Measurements from ENCODE around the gene MPPED1. TPM values are rescaled to one million over a fixed set of nuclear protein-coding genes. Genes with fewer than 3 reads are reported as not detected.

Gene MPPED1
- total and polyA plus RNA-seq, 5 donors from 2014 or later, result not detected

DNA sequence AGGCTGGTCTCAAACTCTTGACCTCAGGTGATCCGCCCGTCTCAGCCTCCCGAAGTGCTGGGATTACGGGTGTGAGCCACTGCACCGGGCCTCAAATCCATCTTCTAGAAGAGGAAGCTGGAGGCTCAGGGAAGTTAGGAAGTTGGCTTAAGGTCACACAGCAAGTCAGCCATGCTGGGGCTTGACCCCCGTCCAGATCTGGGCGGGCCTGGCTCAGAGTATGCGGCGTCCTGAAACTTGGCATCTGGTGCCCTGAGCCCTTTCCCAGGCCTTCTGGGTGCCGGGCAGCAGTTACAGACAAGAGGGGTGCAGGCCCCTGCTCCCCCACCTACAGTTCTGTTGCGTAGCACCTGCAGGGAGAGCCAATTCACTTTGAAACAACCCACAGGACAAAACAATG lies 11.2 kb downstream of the MPPED1 start:
- Mint-ChIP-seq H3K27me3 (peaks cover 4% of the 10 kb centered on the region), H3K4me3 (no peak overlapping the region), H3K36me3 (no peaks in the 10 kb centered on the region), H3K9me3 (no peaks in the 10 kb centered on the region), H3K27ac (no peak overlapping the region), H3K4me1 (no peaks in the 10 kb centered on the region)
- no peak for ATAC-seq (ENCODE audit: low read depth in 2 of 2)
- Histone ChIP-seq H3K27ac (ENCODE audit: insufficient read depth, low read length, poor library complexity, severe bottlenecking) (no peak overlapping the region), H3K4me1 (ENCODE audit: control insufficient read depth, insufficient read depth, low read length, poor library complexity, severe bottlenecking) (no peaks in the 10 kb centered on the region), H3K4me3 (ENCODE audit: low read depth, low read length) (no peak overlapping the region), H3K9me3 (ENCODE audit: control insufficient read depth in 2 of 2, low read length in 2 of 2) (no peaks in the 10 kb centered on the region), H3K27me3 (ENCODE audit: control insufficient read depth, insufficient read depth, low read length) (no peaks in the 10 kb centered on the region), H3K36me3 (ENCODE audit: control insufficient read depth, insufficient read depth, low read length) (no peaks in the 10 kb centered on the region)
- DNase-seq, result no peak

DNA sequence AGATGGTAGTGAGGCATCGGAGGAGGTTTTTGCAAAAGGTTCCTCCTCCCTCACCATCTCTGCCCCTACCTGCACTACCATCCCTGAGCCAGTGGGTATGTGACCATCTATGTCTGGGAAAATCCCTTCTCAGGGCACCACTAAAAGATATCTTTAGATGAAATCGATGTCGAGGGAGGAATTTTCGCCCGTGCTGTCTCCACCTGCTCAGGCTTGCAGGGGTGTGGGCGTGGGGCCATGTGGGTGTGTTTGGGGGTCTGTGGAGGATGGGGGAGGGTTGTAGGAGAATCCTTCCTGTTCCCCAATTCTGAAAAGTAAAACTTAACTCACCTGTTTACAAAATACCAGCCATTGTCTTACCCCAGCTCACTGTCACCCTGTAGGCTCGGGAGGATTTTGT lies 12.4 kb downstream of the MPPED1 start:
- Mint-ChIP-seq H3K27ac (no peak overlapping the region), H3K9me3 (no peaks in the 10 kb centered on the region), H3K4me3 (no peak overlapping the region), H3K4me1 (no peaks in the 10 kb centered on the region), H3K36me3 (no peaks in the 10 kb centered on the region), H3K27me3 (no peaks in the 10 kb centered on the region)
- Histone ChIP-seq H3K4me3 (ENCODE audit: low read depth, low read length) (no peak overlapping the region), H3K9me3 (ENCODE audit: control insufficient read depth in 2 of 2, low read length in 2 of 2) (no peaks in the 10 kb centered on the region), H3K27ac (ENCODE audit: insufficient read depth, low read length, poor library complexity, severe bottlenecking) (no peak overlapping the region), H3K27me3 (ENCODE audit: control insufficient read depth, insufficient read depth, low read length) (no peaks in the 10 kb centered on the region), H3K36me3 (ENCODE audit: control insufficient read depth, insufficient read depth, low read length) (no peaks in the 10 kb centered on the region), H3K4me1 (ENCODE audit: control insufficient read depth, insufficient read depth, low read length, poor library complexity, severe bottlenecking) (no peaks in the 10 kb centered on the region)
- ATAC-seq (ENCODE audit: low read depth in 2 of 2) (no peak), DNase-seq (no peak)

DNA sequence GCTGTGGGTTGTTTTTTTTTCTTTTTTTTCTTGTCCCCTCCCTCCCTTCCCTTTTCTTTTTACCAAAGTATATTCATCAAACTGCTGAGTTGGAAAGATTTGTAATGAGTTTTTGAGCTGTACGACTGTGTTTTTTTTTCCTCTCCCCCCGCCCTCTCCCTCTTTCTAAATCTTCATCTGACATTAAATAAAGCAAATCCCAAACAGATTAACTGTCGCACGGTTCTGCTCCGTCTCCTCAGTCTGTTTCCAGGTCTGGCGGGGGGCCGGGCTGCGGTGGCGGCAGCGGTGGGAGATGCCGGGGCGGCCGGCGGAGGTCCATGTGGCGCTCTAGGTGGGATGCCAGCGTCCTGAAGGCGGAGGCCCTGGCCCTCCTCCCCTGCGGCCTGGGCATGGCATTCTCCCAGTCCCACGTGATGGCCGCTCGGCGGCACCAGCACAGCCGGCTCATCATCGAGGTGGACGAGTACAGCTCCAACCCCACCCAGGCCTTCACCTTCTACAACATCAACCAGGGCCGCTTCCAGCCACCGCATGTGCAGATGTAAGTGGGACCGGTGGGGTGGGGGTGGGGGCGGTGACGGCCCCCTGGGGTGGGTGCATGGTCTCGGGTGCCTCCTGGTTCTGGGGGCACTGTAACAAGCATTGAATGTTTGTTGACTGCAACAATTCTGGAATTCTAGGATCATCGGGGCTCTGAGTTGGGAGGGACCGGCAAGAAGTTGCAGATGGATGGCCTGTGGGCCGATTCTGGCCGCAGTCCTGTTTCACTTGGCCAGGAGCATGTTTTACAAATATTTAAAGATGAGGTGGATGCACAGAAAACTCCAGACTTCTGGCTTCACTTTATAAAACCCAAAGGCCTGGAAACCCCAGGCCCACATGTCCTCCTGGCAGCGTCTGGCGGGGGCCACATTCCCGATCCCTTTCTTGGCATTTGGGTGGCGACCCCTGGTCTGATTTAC lies 13.1 kb downstream of the MPPED1 start:
- H3K27ac ChIP-seq (ENCODE audit: insufficient read depth, low read length, poor library complexity, severe bottlenecking), result no peak overlapping the region
- H3K27ac Mint-ChIP-seq, result no peak overlapping the region

DNA sequence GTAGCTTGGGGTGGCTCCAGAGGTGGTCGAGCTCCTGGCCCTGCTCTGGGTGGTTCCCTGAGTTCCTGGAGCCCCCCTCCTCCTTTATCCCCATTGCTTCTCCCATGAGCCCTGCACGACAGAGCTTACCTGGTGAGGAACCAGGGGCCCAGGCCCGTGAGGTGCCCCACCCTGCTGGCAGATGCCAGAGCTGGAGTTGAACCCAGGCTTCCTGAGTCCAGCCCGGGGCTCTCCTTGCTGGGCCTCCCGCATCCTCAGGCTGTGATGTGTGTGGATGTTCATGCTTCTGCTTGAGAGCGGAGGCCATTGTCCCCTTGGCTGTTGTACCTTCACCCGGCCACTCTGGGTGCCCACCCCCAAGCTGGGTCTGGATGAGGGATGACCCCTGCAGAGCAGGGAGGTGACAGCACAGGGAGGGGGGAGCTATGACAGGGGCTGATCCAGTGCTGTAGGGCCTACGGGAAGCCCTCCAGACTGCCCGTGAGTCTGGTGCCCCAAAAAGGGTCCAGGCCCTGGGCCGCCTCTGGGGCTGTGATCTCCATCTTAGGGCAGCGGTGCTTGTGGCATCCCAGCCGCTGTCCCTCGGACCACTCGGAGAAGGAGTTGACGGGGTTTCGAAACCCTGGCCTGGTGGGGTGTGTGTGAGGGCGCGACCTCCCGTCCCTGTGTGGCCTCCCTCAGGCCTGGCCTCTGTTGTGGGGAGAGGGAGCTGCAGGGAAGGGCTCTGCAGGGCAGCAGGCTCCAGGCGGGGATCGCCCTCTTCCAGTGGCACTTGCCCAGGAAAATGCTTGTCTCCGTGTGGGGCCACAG lies 14.4 kb downstream of the MPPED1 start:
- Mint-ChIP-seq H3K27ac (no peak overlapping the region), H3K4me1 (no peaks in the 10 kb centered on the region), H3K4me3 (no peak overlapping the region), H3K36me3 (no peaks in the 10 kb centered on the region), H3K27me3 (peaks cover 8% of the 10 kb centered on the region), H3K9me3 (no peaks in the 10 kb centered on the region)
- DNase-seq, result no peak
- Histone ChIP-seq H3K9me3 (ENCODE audit: control insufficient read depth in 2 of 2, low read length in 2 of 2) (no peaks in the 10 kb centered on the region), H3K4me1 (ENCODE audit: control insufficient read depth, insufficient read depth, low read length, poor library complexity, severe bottlenecking) (no peaks in the 10 kb centered on the region), H3K4me3 (ENCODE audit: low read depth, low read length) (no peak overlapping the region), H3K27ac (ENCODE audit: insufficient read depth, low read length, poor library complexity, severe bottlenecking) (no peak overlapping the region), H3K36me3 (ENCODE audit: control insufficient read depth, insufficient read depth, low read length) (no peaks in the 10 kb centered on the region), H3K27me3 (ENCODE audit: control insufficient read depth, insufficient read depth, low read length) (no peaks in the 10 kb centered on the region)
- no peak for ATAC-seq (ENCODE audit: low read depth in 2 of 2)

More for the DNA sequence above, 13.1 kb downstream of the MPPED1 start:
- H3K36me3 ChIP-seq (ENCODE audit: control insufficient read depth, insufficient read depth, low read length), result no peaks in the 10 kb centered on the region
- Mint-ChIP-seq H3K36me3 (no peaks in the 10 kb centered on the region), H3K27me3 (peaks cover 6% of the 10 kb centered on the region), H3K4me3 (no peak overlapping the region), H3K4me1 (no peaks in the 10 kb centered on the region), H3K9me3 (no peaks in the 10 kb centered on the region)
- no peaks in the 10 kb centered on the region for H3K27me3 ChIP-seq (ENCODE audit: control insufficient read depth, insufficient read depth, low read length)
- H3K9me3 ChIP-seq (ENCODE audit: control insufficient read depth in 2 of 2, low read length in 2 of 2), result no peaks in the 10 kb centered on the region
- no peak for DNase-seq
- no peak overlapping the region for H3K4me3 ChIP-seq (ENCODE audit: low read depth, low read length)
- H3K4me1 ChIP-seq (ENCODE audit: control insufficient read depth, insufficient read depth, low read length, poor library complexity, severe bottlenecking), result no peaks in the 10 kb centered on the region
- no peak for ATAC-seq (ENCODE audit: low read depth in 2 of 2)

DNA sequence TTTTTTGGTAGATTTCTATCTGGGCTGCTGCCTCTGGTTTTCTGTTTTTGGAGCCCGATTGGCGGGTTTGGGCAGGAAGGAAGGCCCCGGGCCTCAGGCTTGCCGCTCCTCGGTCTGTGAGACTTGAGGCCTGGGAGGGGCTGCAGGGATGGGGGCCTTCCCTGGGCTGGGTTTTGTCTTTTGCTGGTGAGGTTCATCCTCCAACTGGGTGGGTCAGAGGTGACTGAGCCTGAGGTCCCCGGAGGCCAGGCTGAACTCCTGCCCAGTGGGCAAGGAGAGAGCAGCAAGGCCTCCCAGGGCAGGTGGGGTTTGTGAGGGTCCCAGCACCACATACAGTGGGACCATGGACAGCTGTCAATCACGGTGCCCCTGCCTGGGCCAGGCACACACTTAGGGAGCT lies 15.0 kb downstream of the MPPED1 start:
- H3K27ac Mint-ChIP-seq, result no peak overlapping the region
- Histone ChIP-seq H3K27me3 (ENCODE audit: control insufficient read depth, insufficient read depth, low read length) (no peaks in the 10 kb centered on the region), H3K9me3 (ENCODE audit: control insufficient read depth in 2 of 2, low read length in 2 of 2) (no peaks in the 10 kb centered on the region), H3K27ac (ENCODE audit: insufficient read depth, low read length, poor library complexity, severe bottlenecking) (no peak overlapping the region), H3K36me3 (ENCODE audit: control insufficient read depth, insufficient read depth, low read length) (no peaks in the 10 kb centered on the region), H3K4me1 (ENCODE audit: control insufficient read depth, insufficient read depth, low read length, poor library complexity, severe bottlenecking) (no peaks in the 10 kb centered on the region), H3K4me3 (ENCODE audit: low read depth, low read length) (no peak overlapping the region)
- H3K4me3 Mint-ChIP-seq, result no peak overlapping the region
- ATAC-seq (ENCODE audit: low read depth in 2 of 2), result no peak
- H3K27me3 Mint-ChIP-seq, result peaks cover 12% of the 10 kb centered on the region
- H3K36me3 Mint-ChIP-seq, result no peaks in the 10 kb centered on the region
- DNase-seq, result no peak
- no peaks in the 10 kb centered on the region for H3K4me1 Mint-ChIP-seq
- no peaks in the 10 kb centered on the region for H3K9me3 Mint-ChIP-seq

DNA sequence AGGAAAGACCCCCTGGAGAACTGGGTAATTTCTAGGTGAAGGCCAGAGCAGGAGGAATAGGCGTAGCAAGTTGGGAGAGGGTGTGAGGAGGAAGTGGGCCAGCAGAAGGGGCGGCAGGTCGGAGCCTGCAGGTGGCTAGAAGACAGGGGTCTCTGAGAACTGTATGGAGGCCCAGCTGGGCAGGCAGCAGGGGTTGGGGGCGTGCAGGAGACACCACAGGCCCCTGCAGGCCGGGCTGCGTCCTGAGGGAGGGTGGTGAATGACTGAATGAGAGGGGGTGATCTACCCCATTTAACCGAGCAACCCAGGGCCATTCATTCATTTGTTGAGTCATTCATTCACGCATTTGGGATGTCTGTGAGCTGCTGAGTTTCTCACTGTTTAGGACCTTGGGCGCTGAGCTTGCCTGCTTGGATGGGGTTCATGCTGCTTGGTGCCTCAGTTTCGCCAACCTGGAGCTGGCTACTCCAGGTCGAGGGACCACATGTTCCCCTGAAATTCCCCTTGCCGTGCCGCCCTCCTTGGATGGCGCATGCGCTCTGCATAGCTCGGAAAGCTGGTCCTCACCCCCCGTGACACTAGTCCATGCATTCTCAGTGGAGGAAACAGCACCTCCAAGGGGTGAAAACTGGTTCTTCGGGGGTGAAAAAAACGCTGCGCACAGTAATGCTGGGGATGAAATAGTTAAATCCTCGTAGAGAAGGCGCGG lies 15.6 kb downstream of the MPPED1 start:
- no peak overlapping the region for H3K4me3 ChIP-seq (ENCODE audit: low read depth, low read length)
- ATAC-seq (ENCODE audit: low read depth in 2 of 2) (no peak), DNase-seq (no peak)
- no peaks in the 10 kb centered on the region for H3K9me3 ChIP-seq (ENCODE audit: control insufficient read depth in 2 of 2, low read length in 2 of 2)
- peaks cover 12% of the 10 kb centered on the region for H3K27me3 Mint-ChIP-seq
- H3K36me3 Mint-ChIP-seq, result no peaks in the 10 kb centered on the region
- H3K9me3 Mint-ChIP-seq, result no peaks in the 10 kb centered on the region
- no peak overlapping the region for H3K27ac ChIP-seq (ENCODE audit: insufficient read depth, low read length, poor library complexity, severe bottlenecking)
- no peaks in the 10 kb centered on the region for H3K4me1 ChIP-seq (ENCODE audit: control insufficient read depth, insufficient read depth, low read length, poor library complexity, severe bottlenecking)
- no peaks in the 10 kb centered on the region for H3K36me3 ChIP-seq (ENCODE audit: control insufficient read depth, insufficient read depth, low read length)
- H3K4me3 Mint-ChIP-seq, result no peak overlapping the region
- H3K27me3 ChIP-seq (ENCODE audit: control insufficient read depth, insufficient read depth, low read length), result no peaks in the 10 kb centered on the region
- no peaks in the 10 kb centered on the region for H3K4me1 Mint-ChIP-seq
- no peak overlapping the region for H3K27ac Mint-ChIP-seq

DNA sequence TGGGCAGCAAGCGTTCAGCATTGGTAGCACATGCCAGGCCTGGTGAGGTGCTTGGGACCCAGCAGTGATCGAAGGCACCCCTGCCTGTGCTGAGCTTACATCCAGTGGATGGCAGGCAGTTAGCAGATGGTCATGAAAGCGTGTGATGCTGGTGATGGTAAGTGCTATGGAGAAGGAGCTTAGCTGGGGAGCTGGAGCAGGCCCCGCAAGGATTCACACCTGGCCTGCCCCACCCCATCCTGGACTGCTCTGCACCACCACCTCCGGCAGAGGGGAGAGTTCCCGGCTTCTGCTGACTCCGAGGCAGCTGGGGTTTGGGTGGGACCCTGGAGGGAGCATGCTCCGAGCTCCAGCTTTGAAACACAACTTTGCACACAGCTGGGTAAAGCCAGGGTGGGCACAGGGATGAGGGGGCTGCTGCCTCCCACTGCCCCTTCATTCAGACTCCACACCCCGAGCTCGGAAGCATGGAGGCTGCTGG lies 16.2 kb downstream of the MPPED1 start:
- H3K27me3 Mint-ChIP-seq, result peaks cover 12% of the 10 kb centered on the region
- no peaks in the 10 kb centered on the region for H3K36me3 ChIP-seq (ENCODE audit: control insufficient read depth, insufficient read depth, low read length)

More for the DNA sequence above, 16.2 kb downstream of the MPPED1 start:
- Histone ChIP-seq H3K4me3 (ENCODE audit: low read depth, low read length) (no peak overlapping the region), H3K27ac (ENCODE audit: insufficient read depth, low read length, poor library complexity, severe bottlenecking) (no peak overlapping the region), H3K4me1 (ENCODE audit: control insufficient read depth, insufficient read depth, low read length, poor library complexity, severe bottlenecking) (no peaks in the 10 kb centered on the region), H3K27me3 (ENCODE audit: control insufficient read depth, insufficient read depth, low read length) (no peaks in the 10 kb centered on the region), H3K9me3 (ENCODE audit: control insufficient read depth in 2 of 2, low read length in 2 of 2) (no peaks in the 10 kb centered on the region)
- DNase-seq (no peak), ATAC-seq (ENCODE audit: low read depth in 2 of 2) (no peak)
- Mint-ChIP-seq H3K4me1 (no peaks in the 10 kb centered on the region), H3K9me3 (no peaks in the 10 kb centered on the region), H3K27ac (no peak overlapping the region), H3K36me3 (no peaks in the 10 kb centered on the region), H3K4me3 (no peak overlapping the region)

All from CD4-positive, CD25-positive, alpha-beta regulatory T cell (primary cell).